ENCODE measurements around the gene RASSF3. TPM values are rescaled to one million over a fixed set of nuclear protein-coding genes. Genes with fewer than 3 reads are reported as not detected.

The RASSF3 gene
- total RNA-seq, 2 donors from 2014 or later: 13.5 to 21.3 TPM

GRCh38 chr12:64713376-64713775 lies 103.1 kb downstream of the RASSF3 start:
- Histone ChIP-seq H3K4me1 (no peaks in the 10 kb centered on the region), H3K27me3 (no peaks in the 10 kb centered on the region), H3K36me3 (replicated peaks in 1 of 2; ENCODE audit: insufficient read depth in 1 of 2, low read depth in 2 of 2) (peaks cover 0 to 8% of the 10 kb centered on the region in 2 donors), H3K4me3 (no peak overlapping the region), H3K9me3 (no peaks in the 10 kb centered on the region), H3K27ac (no peak overlapping the region)
- DNase-seq (no peak), ATAC-seq (no peak)
- intact Hi-C loops (cut with DNase I): no loop called here
- TF ChIP-seq CTCF (IDR thresholded peaks at IDR 0.05) (no peak), POLR2A (IDR thresholded peaks at IDR 0.05) (no peak)

- ATAC-seq: no peak
- no peak for DNase-seq
- 77 to 88% methylated on average over 5 of the region's 5 CpGs for WGBS, 2 donors
- H3K4me3 ChIP-seq: no peak overlapping the region
- no peak for TF ChIP-seq CTCF (IDR thresholded peaks at IDR 0.05)
- no peak for TF ChIP-seq POLR2A (IDR thresholded peaks at IDR 0.05)
- H3K27me3 ChIP-seq: no peaks in the 10 kb centered on the region
- no peaks in the 10 kb centered on the region for H3K9me3 ChIP-seq
- H3K4me1 ChIP-seq: no peaks in the 10 kb centered on the region
- no peak overlapping the region for H3K27ac ChIP-seq
- H3K36me3 ChIP-seq (replicated peaks in 1 of 2; ENCODE audit: insufficient read depth in 1 of 2, low read depth in 2 of 2): peaks cover 0 to 8% of the 10 kb centered on the region in 2 donors
- intact Hi-C loops (cut with DNase I): no loop called here
These were observed 104.3 kb downstream of the RASSF3 start for GRCh38 chr12:64714551-64714968.

- H3K4me3 ChIP-seq: no peak overlapping the region
- H3K36me3 ChIP-seq (replicated peaks in 1 of 2; ENCODE audit: insufficient read depth in 1 of 2, low read depth in 2 of 2): peaks cover 0 to 15% of the 10 kb centered on the region in 2 donors
- no peak for DNase-seq
- TF ChIP-seq CTCF (IDR thresholded peaks at IDR 0.05): no peak
- TF ChIP-seq POLR2A (IDR thresholded peaks at IDR 0.05): no peak
- H3K9me3 ChIP-seq: no peaks in the 10 kb centered on the region
- no peaks in the 10 kb centered on the region for H3K27me3 ChIP-seq
- no peaks in the 10 kb centered on the region for H3K4me1 ChIP-seq
- no peak for ATAC-seq
- H3K27ac ChIP-seq: no peak overlapping the region
- intact Hi-C loops (cut with DNase I): no loop called here
- 84 to 93% methylated on average over 4 of the region's 4 CpGs for WGBS, 2 donors
These were observed 106.1 kb downstream of the RASSF3 start for GRCh38 chr12:64716371-64716770.

GRCh38 chr12:64716839-64717455 lies 106.7 kb downstream of the RASSF3 start:
- TF ChIP-seq CTCF (IDR thresholded peaks at IDR 0.05): no peak
- Histone ChIP-seq H3K4me1 (no peaks in the 10 kb centered on the region), H3K9me3 (no peaks in the 10 kb centered on the region), H3K27me3 (no peaks in the 10 kb centered on the region), H3K4me3 (no peak overlapping the region), H3K36me3 (replicated peaks in 1 of 2; ENCODE audit: insufficient read depth in 1 of 2, low read depth in 2 of 2) (peaks cover 0 to 19% of the 10 kb centered on the region in 2 donors), H3K27ac (no peak overlapping the region)
- DNase-seq (no peak), ATAC-seq (no peak)
- intact Hi-C loops (cut with DNase I): no loop called here
- WGBS, 2 donors: 95 to 96% methylated on average over 6 of the region's 6 CpGs

GRCh38 chr12:64718649-64719048 lies 108.4 kb downstream of the RASSF3 start:
- WGBS, 2 donors: 71 to 78% methylated on average over 1 of the region's 1 CpG
- no peak overlapping the region for H3K4me3 ChIP-seq
- no peaks in the 10 kb centered on the region for H3K27me3 ChIP-seq
- TF ChIP-seq CTCF (IDR thresholded peaks at IDR 0.05): no peak
- no peak for TF ChIP-seq POLR2A (IDR thresholded peaks at IDR 0.05)
- no peak overlapping the region for H3K27ac ChIP-seq
- no peak for ATAC-seq
- no peak for DNase-seq
- H3K36me3 ChIP-seq (replicated peaks in 1 of 2; ENCODE audit: insufficient read depth in 1 of 2, low read depth in 2 of 2): peaks cover 0 to 27% of the 10 kb centered on the region in 2 donors
- H3K9me3 ChIP-seq: no peaks in the 10 kb centered on the region
- intact Hi-C loops (cut with DNase I): no loop called here
- no peaks in the 10 kb centered on the region for H3K4me1 ChIP-seq

Measured in body of pancreas (tissue), 4 donors.